HG02870 (cell line): ENCODE results near the gene GMNN.
"Not testable (repeated sequence)": the region's sequence is repeated elsewhere in the genome, so short reads cannot be mapped to it uniquely, and the experiment has no call there.

Source experiments
- ATAC-seq: cut with Tn5 transposase; IDR thresholded peaks from one replicate; pipeline ENCODE4 v1.9.1; 2021; ENCODE audit warnings: mild to moderate bottlenecking, moderate library complexity; ENCODE audit not compliant: unreplicated experiment

The GMNN gene

GRCh38 chr6:24774696-24775519 lies at the start of gene GMNN:
TSS of gene GMNN (plus strand) at chr6:24774937. CDS start at chr6:24777247, 2,310 bp downstream.
- peak; percentile 90 for ATAC-seq

- not testable (repeated sequence) for ATAC-seq
These were observed 44.1 kb upstream of the GMNN start for GRCh38 chr6:24730653-24731052.

DNA sequence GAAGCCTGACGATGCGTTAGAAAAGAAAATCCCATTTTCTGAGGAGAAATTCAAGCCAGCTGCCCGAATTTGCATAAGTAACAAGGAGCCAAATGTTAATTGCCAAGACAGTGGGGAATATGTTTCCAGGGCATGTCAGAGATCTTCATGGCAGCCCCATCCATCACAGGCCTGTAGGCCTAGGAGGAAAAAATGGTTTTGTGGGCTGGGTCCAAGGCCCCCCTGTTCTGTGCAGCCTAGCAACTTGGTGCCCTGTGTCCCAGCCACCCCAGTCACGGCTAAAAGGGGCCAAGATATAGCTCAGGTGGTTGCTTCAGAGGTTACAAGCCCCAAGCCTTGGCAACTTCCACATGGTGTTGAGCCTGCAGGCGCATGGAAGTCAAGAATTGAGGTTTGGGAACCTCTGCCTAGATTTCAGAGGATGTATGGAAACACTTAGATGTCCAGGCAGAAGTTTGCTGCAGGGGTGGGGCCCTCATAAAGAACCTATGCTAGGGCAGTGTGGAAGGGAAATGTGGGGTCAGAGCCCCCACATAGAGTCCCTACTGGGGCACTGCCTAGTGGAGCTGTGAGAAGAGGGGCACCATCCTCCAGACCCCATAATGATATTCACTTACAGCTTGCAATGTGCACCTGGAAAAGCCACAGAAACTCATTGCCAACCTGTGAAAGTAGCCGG lies 43.1 kb upstream of the GMNN start:
- not testable (repeated sequence) for ATAC-seq

DNA sequence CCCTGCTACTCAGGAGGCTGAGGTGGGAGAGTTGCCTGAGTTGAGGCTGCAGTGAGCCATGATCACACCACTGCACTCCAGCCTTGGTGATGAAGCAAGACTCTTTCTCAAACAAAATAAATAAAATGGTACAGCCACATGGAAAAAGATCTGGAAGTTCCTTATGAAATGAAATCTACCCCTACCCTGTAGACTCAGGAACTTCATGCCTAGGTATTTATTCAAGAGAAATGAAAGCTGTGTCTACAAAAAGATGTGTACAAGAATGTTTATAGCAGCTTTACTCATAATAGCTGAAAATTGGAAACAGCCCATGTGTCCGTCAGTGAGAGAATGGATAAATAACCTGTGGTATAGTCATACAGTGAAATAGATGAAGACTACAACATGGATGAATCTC lies 40.6 kb upstream of the GMNN start:
- ATAC-seq: no peak

GRCh38 chr6:24734710-24735109 lies 40.0 kb upstream of the GMNN start:
- not testable (repeated sequence) for ATAC-seq

GRCh38 chr6:24738741-24739140 lies 36.0 kb upstream of the GMNN start:
- ATAC-seq: no peak

DNA sequence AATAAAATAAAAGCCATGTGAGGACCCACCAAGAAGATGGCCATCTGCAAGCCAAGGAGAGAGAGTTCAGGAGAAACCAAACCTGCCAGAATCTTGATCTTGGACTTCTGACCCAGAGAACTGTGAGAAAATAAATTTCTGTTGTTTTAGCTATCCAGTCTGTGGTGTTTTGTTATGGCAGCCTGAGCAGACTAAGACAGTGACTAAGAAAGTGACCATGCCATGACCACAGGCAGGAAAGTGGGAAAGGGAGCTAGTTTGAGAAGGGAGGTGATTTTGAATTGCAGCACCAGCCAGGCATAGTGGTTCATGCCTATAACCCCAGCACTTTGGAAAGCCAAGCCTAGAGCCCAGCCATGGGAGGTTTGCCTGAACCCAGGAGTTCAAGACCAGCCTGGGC lies 33.9 kb upstream of the GMNN start:
- no peak for ATAC-seq

GRCh38 chr6:24742216-24742738 lies 32.5 kb upstream of the GMNN start:
- no peak for ATAC-seq

- peak; percentile 90 for ATAC-seq
These were observed 31.3 kb upstream of the GMNN start for GRCh38 chr6:24743265-24743943.

DNA sequence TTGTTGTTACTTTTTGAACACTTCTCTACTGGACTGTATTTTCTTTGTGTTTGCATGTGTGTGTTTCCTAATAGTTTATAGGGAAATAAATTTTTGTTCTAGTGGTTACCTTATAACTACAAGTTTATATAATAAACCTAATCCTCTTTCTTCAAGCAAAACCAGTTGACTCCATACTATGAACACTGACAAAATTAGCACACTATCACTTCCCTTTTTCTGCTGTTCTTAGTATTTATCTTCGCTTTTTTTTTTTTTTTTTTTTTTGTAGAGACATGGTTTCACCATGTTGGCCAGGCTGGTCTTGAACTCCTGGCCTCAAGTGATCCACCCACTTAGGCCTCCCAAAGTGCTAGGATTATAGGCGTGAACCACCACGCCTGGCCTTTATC lies 30.8 kb upstream of the GMNN start:
- ATAC-seq: peak; percentile 34

DNA sequence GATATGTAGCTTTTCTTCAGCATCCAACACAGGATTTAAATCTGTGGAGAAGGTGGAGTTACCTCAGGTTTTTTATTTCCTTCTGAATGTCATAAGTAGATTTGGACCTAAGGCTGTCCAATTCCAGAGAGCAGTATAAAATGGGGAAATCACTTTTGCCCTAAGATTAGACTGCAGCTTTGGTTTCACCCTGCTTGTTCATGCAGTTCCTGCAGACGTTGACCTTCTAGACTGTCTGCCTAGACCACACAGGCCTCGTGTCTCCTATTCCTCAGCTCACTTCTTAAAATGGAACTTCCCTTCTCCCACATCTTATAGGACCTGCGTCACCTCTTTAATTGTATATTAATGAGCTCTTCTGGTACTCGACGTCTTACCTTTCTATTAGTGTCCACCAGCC lies 29.8 kb upstream of the GMNN start:
- ATAC-seq: no peak

DNA sequence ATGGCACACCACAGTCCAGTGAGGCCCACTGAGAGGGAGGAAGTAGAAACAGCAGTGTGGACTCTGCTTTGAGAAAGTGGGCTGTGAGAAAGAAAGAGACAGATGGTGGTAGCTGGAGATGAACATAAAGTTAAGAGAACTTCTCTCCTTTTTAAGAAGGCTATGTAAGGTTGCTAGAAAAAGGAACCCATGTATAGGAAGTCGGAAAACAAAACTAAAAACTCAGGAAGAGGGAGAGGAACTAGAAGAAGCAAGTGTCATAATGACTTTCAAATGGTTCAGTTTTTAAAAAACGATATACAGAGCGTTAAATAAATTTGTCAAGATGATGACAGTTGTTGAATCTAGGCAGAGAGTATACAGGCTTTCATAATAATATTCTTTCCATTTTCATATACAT lies 25.4 kb upstream of the GMNN start:
- no peak for ATAC-seq

- ATAC-seq: not testable (repeated sequence)
These were observed 23.9 kb upstream of the GMNN start for GRCh38 chr6:24750878-24751277.

GRCh38 chr6:24752503-24752902 lies 22.2 kb upstream of the GMNN start:
- no peak for ATAC-seq

DNA sequence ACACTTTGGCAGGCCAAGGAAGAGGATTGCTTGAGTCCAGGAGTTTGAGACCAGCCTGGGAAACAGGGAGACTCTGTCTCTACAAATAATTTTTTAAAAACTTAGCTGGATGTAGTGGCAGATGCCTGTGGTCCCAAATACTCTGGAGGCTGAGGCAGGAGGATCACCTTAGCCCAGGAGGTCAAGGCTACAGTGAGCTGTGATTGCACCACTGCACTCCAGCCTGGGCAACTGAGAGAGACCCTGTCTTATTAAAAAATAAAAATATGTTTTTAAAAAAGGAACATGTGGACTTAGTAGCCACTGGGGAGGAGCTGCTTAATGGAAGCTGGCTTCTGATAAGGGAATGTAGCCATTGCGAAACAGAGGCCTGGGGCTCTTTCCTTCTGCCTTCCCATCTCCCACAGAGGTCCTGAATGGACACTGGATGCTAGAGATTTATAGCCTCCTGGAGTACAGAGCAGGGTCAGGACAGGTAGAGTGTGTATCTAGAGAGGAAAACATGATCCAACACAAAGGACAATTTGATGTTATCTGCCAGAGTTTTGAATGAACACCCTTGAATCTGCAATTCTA lies 21.7 kb upstream of the GMNN start:
- no peak for ATAC-seq

DNA sequence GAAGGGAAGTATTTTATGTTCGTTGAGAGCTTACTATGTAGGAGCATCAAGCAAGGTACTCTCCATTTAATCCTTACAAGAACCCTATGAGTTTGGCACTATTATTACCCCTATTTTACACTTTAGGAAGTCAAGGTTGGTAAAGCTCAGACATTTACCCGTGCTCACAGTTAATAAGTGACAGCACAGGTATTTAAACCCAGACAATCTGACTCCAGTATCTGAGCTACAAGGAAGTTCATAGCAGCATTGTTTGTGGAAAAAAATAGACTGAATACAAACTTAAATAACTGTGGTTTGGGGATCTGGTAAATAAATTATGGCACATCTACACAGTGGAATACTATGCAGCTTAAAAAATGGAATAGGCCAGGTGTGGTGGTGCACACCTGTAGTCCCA lies 21.2 kb upstream of the GMNN start:
- no peak for ATAC-seq

DNA sequence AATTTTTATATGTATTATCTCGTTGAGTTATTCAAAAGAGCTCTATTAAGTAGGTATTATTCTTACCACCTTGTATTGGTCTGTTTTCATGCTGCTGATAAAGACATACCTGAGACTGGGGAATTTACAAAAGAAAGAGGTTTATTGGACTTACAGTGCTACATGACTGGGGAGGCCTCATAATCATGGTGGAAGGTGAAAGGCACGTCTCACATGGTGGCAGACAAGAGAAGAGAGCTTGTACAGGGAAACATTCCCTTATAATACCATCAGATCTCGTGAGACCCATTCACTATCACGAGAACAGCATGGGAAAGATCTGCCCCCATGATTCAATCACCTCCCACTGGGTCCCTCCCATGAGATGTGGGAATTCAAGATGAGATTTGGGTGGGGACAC lies 20.4 kb upstream of the GMNN start:
- ATAC-seq: not testable (repeated sequence)

- ATAC-seq: no peak
These were observed 19.5 kb upstream of the GMNN start for GRCh38 chr6:24755279-24755678.

DNA sequence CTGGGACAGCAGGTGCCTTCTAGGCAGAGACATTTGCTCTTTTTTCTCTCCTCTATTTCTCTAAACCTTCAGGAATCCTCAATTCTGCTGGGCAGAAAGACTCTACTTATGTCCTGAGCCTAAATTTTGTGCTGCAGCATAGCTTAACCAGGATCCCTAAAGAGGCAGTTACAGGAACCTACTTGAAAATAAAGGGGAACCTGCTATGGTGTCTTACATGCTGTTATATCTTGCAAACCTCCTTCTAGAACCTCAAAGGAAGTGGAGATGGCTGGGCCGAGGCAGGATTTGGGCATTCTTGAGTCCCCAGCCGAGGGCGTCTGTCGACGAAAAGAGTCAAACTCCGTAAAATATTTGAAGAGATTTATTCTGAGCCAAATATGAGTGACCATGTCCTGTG lies 17.1 kb upstream of the GMNN start:
- ATAC-seq: no peak

DNA sequence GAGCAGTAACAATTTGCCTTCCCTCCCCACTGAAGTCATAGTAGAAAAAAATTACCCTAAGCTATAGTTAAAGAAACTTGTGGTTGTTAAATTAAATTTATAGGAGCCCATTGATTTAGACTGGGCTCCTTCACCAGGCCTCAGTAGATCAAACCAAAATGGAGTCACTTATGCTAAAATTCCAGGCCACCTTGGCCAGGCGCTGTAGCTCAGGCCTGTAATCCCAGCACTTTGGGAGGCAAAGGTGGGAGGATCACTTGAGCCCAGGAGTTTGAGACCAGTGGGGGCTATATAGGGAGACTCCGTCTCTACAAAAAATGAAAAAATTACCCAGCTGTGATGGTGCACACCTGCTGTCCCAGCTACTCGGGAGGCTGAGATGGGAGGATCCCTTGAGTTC lies 15.0 kb upstream of the GMNN start:
- no peak for ATAC-seq

GRCh38 chr6:24760210-24760609 lies 14.5 kb upstream of the GMNN start:
- no peak for ATAC-seq
